Stimulated activated CD8-positive, alpha-beta memory T cell treated with anti-CD3 and anti-CD28 coated beads, Interleukin-15, amount 100 ng/mL, for 48 hours (primary cell): ENCODE measurements around the gene LIME1.
A peak's percentile ranks its signal among the peaks of the same experiment; 100 is the strongest.
"Not testable (repeated sequence)": the region's sequence is repeated elsewhere in the genome, so short reads cannot be mapped to it uniquely, and the experiment has no call there.

Experiments
- DNase-seq, 2 donors: peaks; one replicate each; pipeline ENCODE4 v3.0.0-alpha.2; 2020; ENCODE audit warnings: low read depth in 2 of 2

The LIME1 gene

DNA sequence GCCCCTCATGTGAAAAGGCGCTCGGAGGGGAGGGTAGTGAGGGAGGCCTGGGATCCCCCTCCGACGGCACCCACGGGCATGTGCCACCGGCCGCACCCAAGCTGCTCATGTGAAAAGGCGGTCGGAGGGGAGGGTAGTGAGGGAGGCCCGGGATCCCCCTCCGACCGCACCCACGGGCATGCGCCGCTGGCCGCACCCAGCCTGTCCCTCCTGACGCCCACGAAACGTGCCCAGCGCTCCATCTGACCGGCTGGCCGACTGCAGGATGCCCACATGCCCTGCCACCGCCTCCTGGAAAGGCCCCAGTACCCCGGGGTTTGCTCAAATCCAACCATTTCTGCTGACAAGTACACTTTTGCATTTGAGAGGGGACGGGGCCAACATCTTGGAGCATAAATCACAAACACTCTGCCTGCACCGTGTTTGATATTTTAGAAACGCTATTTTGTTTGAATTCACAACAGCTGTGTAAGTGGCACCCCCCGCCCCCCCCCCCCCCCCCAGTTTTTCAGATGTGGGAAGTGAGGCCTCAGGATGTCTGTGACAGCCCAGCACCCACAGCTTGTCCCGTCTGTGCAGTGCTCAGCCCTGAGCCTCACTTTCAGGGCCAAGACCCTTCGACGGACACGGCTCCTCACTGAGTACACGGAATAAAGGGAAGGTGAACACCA is 37.2 kb downstream of the LIME1 start:
- DNase-seq = no peak

DNA sequence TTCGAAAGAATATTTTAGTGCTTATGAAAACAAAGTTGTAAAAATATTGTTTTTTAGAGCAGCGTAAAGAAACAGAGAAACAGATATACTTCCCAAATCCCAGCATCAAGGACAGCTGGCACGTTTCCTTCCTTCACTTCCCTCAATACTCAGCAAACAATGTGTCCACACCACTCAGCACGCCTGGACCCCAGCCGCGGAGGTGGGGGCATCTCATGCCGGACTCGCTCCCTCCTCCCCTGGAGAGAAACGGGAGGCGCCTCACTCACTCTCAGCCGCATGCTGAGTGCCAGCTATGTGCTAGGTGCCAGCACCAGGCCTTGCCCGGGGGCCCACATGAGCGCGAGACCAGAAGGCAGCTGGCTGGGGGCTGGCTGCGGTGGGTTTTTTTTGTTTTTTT is 37.8 kb downstream of the LIME1 start:
- no peak for DNase-seq

DNA sequence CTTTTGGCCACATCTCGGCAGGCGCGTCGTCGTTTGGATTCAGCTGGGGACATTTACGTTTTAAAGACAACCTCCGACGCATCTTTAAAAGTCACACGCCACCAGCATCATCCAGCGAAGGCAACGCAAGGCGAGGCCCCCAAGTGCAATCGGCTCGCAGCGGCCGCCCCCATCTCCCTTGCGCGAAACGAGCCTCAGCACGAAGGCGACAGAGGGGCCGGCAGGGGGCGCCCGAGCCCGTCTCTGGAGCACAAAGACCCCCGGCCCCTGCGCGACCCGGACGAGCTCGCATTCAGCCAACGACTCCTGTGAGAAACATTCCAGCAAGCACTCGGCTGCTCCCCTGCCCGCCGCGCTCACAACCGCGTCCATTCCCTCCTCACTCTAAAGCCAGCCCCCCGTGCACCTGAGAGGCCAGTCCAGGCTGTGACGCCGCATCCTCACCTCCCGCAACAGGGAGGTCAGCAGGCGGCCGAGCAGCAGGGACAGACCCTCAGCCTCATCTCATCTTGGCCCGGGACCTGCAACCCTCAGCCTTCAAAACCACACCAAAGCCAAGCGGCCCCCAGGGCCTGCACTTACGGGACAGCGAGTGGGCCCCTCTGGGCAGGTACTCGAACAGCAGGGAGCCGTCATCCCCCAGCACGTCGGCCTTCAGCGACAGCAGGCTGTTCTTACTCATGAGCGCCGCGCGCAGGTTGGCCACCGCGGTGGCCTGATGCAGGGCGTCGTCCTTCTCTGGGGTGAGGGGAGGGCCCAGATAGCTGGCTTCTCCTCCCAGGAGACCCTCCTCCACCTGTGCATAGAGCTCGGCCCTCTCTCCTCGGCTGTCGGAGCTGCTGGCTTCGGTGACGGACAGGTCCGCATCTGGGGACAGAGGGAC is 38.9 kb downstream of the LIME1 start:
- no peak for DNase-seq

DNA sequence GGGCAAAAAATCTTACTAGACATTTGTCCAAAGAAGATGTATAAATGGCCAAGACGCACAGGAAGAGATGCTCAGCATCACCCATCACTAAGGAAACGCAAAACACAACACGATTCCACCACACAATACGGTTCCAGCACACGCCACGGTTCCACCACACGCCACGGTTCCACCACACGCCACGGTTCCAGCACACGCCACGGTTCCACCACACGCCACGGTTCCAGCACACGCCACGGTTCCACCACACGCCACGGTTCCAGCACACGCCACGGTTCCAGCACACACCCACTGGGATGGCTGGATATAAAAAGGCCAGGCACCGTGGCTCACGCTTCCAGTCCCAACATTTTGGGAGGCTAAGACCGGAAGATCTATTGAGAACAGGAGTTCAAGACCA is 40.4 kb downstream of the LIME1 start:
- DNase-seq = not testable (repeated sequence)

DNA sequence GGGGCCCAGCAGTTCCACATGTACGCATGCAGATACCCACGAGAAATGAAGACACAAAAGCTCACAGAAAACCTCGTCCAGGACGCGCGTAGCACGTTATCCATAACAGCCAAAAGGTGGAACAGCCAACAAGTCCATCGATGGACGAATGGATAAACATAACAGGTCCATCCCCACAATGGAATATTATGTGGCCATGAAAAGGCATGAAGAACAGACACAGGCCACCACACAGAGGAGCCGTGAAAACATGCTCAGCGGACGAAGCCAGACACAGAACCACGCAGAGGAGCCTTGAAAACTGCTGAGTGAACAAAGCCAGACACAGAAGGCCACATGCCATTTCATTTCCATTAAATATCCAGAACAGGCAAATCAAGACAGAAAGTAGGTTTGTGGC is 41.1 kb downstream of the LIME1 start:
- no peak for DNase-seq

DNA sequence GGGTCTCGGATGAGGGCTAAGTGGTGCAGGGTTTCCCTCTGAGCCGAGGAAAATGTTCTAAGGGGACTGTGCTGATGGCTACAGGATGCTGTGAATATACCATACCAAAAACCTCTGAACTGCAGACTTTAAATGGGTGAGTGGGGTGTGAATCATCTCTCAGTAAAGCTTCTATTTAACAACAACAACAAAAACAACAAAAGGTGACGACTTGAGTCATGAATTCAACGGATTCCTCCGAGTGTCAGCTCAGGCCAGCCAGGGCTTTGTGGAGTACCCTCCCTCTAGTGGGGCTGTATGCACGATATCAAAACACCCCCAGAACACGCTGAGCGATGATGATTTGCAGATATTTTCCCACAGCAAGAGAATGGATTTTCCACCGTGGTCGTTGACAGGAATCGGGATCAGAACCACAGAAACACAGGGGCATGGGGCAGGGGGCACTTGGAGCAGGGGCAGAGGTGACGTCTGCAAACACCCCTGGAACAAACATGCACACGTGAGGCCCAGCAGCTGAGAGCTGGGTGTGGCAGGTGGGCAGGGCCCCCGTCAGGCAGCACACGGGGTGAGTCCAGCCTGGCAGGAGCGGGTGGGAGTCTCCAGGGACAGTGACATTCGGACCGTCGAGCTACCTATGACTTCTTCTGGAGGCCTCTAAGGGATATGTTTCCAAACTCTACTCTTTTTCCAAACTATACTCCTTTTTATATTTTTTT is 41.7 kb downstream of the LIME1 start:
- DNase-seq = no peak

DNA sequence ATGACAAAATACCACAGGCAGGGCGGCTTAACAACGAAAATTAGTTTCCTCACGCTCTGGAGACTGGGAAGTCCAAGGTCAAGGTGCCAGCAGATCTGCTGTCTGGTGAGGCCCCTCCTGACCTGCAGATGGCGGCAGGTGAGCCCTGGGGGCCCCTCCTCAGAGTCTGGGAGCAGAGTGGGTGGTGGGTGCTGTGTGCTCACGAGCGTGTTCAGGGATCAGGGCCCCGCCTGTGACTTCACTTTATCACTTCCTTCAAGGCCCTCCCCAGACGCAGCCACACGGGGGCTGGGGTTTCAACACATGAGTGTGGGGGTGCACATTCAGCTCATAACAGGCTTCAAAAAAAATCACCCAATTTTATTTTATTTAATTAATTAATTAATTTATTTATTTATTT is 42.4 kb downstream of the LIME1 start:
- no peak for DNase-seq

DNA sequence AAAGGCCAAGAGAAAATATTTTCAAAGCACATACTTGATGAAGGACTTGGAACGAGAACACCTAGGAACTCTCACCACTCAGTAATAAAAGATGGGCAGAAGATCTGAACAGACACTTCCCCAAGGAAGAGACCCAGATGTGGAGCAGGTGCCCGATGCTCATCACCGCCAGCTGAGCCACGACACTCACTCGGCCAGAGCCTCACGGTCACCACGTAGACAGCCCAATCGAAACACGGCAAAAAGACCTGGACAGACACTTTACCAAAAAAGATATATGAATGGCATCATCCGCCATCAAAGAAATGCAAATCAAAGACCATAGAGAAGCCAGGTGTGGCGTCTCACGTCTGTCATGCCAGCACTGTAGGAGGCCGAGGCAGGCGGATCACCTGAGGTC is 44.7 kb downstream of the LIME1 start:
- DNase-seq = no peak

DNA sequence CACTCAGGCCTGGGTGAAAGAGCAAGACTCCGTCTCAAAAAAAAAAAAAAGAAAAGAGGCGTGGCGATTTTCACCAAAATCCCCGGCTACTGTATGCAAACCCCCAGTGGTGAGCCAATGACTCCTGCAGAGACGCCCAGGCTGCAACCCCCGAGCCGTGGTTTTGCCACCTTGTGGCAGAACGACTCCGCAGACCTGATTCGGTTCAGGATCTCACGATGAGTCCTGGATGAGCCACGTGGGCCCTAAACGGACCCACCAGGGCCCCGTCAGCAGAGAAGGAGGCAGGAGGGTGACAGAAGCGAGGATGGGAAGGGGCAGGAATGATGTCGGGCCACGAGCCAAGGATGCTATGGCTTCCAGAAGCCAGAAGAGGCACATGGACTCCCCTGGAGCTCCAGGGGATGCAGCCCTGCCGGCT is 45.6 kb downstream of the LIME1 start:
- peak; percentile 21 to 50 for DNase-seq

DNA sequence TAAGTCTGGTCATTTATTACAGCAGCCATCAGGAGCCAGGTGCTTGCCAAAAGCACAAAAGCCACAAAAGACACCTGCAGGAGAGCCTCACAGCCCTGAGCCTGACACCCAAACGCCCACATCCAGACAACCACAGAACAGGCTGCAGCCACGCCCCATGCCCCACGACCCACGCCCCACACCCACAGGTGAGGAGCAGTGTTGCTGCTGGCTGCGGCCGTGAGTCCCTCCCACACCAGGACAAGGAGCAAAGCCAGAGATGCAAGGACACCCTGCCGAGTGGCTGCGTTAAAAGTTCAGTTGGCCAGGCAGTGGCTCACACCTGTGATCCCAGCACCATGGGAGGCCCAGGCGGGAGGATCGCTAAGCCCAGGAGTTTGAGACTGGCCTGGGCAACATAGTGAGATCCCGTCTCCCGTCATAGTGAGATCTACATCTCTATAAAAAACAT is 46.1 kb downstream of the LIME1 start:
- DNase-seq = no peak

DNA sequence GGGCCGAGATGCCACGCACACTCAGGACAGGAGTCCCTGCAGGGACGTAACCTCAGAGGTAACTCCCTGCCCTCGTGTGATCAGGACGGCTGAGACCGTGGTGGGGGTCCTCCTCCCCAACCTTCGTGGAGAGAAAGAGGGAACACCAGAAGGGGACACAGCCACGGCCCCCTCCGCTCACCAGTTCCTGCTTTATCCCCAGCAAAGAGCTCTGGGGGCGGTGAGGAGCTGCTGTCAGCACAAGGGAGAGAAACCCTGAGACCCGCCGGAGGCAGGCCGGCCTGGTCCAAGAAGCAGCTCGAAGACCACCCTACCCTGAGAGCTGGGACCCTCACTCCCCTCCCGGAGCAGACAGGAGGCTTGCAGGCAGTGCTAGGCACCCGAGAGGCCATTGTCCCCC is 47.5 kb downstream of the LIME1 start:
- DNase-seq = no peak

DNA sequence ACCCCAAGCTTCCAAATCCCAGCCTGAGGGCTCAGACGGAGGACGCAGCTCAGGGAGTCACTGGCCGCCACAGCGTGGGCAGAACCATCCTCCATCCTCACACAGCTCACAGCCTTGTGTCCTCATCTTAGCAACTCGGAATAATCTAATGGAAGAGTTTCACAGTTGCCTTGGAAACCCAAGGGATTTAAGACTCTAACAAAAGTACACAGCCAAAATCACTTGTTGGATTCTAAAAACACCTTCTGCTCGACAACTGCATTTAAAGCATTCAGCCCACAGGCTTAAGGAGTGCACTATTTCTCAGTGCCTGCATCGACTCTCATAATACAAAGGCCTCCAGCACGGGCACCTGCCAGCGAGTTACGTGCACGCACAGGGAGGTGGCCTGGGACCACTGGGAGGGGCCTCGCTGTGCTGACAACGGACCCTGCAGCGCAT is 49.2 kb downstream of the LIME1 start:
- DNase-seq = no peak

DNA sequence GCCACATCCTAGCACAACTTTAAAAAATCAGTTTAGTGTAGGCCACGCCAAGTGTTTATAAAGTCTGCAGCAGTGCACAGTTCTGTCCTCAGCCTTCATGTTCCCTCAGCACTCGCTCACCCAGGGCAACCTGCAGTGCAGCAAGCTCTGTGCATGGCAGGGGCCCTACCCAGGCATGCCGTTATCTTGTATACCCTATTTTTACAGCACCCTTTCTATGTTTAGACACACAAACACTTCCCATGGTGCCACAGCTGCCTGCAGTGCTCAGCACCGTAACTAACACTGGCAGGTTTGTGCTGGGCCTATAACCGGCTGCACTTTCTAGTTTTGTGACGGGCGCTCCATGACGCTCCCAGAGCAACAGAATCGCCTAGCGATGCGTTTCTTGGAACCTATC is 50.8 kb downstream of the LIME1 start:
- no peak for DNase-seq

DNA sequence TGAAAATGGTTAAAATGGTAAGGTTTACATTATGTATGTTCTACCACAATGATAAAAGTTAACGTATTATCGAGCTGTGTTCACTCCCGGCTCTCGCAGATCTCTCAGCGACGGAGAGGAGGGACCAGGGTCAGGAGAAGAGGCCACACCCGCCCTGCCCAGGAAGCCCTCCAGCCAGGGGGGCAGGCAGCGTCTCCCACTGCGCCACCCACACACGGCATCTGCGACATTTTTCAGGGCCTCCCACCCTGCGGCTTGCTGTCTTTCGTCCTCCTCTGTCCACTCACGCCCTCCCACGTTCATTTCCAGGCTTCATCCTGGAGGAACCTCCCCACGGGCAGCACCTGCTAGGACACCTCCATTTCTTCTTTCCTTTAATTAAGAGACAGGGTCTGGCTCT is 51.3 kb downstream of the LIME1 start:
- no peak for DNase-seq
